Kidney epithelial cell (primary cell): Measurements from ENCODE around the gene CDX4. TPM values are rescaled to one million over a fixed set of nuclear protein-coding genes. Genes with fewer than 3 reads are reported as not detected.
"Not testable (repeated sequence)": the region's sequence is repeated elsewhere in the genome, so short reads cannot be mapped to it uniquely, and the experiment has no call there.

Experiments used
- DNase-seq: peaks from one replicate; pipeline ENCODE4 v3.0.0-alpha.2; 2010; ENCODE audit warnings: low read depth
- H3K27me3 ChIP-seq: 2 replicates; pipeline ENCODE4 v1.6.0; 2011; ENCODE audit warnings: low read length; ENCODE audit not compliant: control insufficient read depth, insufficient read depth
- H3K36me3 ChIP-seq: 2 replicates; pipeline ENCODE4 v1.5.1; 2011; ENCODE audit warnings: low read length; ENCODE audit not compliant: control insufficient read depth, insufficient read depth
- H3K4me3 ChIP-seq: 2 replicates; pipeline ENCODE4 v1.5.1; 2011; ENCODE audit warnings: low read depth, mild to moderate bottlenecking, control low read depth, low read length
- CTCF ChIP-seq: IDR thresholded peaks from 2 replicates; pipeline ENCODE4 v1.5.1; 2011; ENCODE audit warnings: mild to moderate bottlenecking, moderate library complexity, low read length, control low read depth, inconsistent platforms; ENCODE audit not compliant: insufficient read depth, poor library complexity, severe bottlenecking
- total RNA-seq: library from RNA; depleted of rRNA; stranded (reverse); fragments of >200 nt; gene quantifications from 2 replicates; pipeline ENCODE4 v1.2.3, GENCODE V29; 2015

Gene CDX4
- total RNA-seq, 1 donor from 2014 or later: not detected

DNA sequence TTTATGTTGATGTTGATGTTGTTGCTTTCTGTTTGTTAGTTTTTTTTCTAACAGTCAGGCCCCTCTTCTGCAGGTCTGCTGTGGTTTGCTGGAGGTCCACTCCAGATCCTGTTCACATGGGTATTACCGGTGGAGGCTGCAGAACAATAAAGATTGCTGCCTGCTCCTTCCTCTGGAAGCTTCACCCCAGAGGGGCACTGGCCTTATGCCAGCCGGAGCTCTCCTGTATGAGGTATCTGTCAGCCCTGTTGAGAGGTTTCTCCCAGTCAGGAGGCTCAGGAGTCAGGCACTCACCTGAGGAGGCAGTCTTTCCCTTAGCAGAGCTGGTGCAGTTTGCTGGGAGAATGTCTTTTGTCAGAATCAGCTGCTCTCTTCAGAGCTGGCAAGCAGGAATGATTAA is 34.7 kb downstream of the CDX4 start:
- Histone ChIP-seq H3K27me3 (no peaks in the 10 kb centered on the region), H3K4me3 (no peak overlapping the region), H3K36me3 (no peaks in the 10 kb centered on the region)
- TF ChIP-seq CTCF: no peak
- DNase-seq: no peak

GRCh38 chrX:73490661-73491060 is 43.8 kb downstream of the CDX4 start:
- Histone ChIP-seq H3K36me3 (no peaks in the 10 kb centered on the region), H3K4me3 (no peak overlapping the region), H3K27me3 (no peaks in the 10 kb centered on the region)
- DNase-seq: no peak
- no peak for TF ChIP-seq CTCF

DNA sequence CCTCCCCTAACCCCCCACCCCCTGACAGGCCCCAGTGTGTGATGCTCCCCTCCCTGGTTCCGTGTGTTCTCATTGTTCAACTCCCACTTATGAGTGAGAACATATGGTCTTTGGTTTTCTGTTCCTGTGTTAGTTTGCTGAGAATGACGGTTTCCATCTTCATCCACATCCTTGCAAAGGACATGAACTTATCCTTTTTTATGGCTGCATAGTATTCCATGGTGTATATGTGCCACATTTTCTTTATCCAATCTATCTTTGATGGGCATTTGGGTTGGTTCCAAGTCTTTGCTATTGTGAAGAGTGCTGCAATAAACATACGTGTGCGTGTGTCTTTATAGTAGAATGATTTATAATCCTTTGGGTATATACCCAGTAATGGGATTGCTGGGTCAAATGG is 45.3 kb downstream of the CDX4 start:
- not testable (repeated sequence) for H3K27me3 ChIP-seq, DNase-seq, H3K36me3 ChIP-seq, H3K4me3 ChIP-seq

Other genes with a start within 250 kb of the CDX4 start
- gene NAP1L2, start 232.2 kb upstream of the CDX4 start, total RNA-seq: 0.55 and 1.1 TPM in 2 replicates
- gene CHIC1, start 116.1 kb downstream of the CDX4 start, total RNA-seq: 6.2 and 11.8 TPM in 2 replicates